IMR-90 (cell line): ENCODE data around the gene DDR1. TPM values are rescaled to one million over a fixed set of nuclear protein-coding genes. Genes with fewer than 3 reads are reported as not detected.

Experiments
- ATAC-seq: fragments of 200-7000 bp; cut with Tn5 transposase; 2 replicates; pipeline ENCODE4 v1.9.1; 2020; ENCODE audit warnings: low read depth, mild to moderate bottlenecking, moderate library complexity
- BruUV-seq: library from RNA; stranded (reverse); fragments of 400-500 nt; replicated peaks from 2 replicates; lab custom pipeline; 2021; lab: Mats Ljungman, UMichigan
- CTCF ChIA-PET: fragments of 300-600 bp; formaldehyde crosslinking; extraction: SDS; loops from one replicate; lab custom pipeline; 2021; ENCODE audit warnings: antibody characterized with exemption; lab: Yijun Ruan, JAX
- POLR2A ChIA-PET: fragments of 300-600 bp; sonication (Branson Sonifier 250); formaldehyde crosslinking; loops from one replicate; lab custom pipeline; 2022; ENCODE audit warnings: antibody characterized with exemption; ENCODE audit not compliant: unreplicated experiment; lab: Charles Lee
- DNase-seq: peaks from one replicate; pipeline ENCODE4 v3.0.0; 2013
- H2AFZ ChIP-seq: replicated peaks from 2 replicates; pipeline ENCODE3; 2013; ENCODE audit warnings: low read length, mild to moderate bottlenecking; ENCODE audit not compliant: poor library complexity
- H2AK5ac ChIP-seq: 2 replicates; pipeline ENCODE4 v1.6.1; 2013; ENCODE audit warnings: low read depth, low read length, inconsistent platforms
- H2AK9ac ChIP-seq: replicated peaks from 2 replicates; pipeline ENCODE3; 2013; ENCODE audit warnings: mild to moderate bottlenecking, low read depth, low read length, moderate library complexity; ENCODE audit not compliant: poor library complexity
- H2BK120ac ChIP-seq: 2 replicates; pipeline ENCODE4 v1.6.1; 2013; ENCODE audit warnings: low read depth, low read length, inconsistent platforms
- H2BK15ac ChIP-seq: 3 replicates; pipeline ENCODE4 v1.6.1; 2013; ENCODE audit warnings: low read depth, low read length, inconsistent platforms
- H2BK20ac ChIP-seq: 2 replicates; pipeline ENCODE4 v1.6.1; 2013; ENCODE audit warnings: low read depth, mild to moderate bottlenecking, inconsistent platforms, low read length, moderate library complexity
- H2BK5ac ChIP-seq: 2 replicates; pipeline ENCODE4 v1.6.1; 2013; ENCODE audit warnings: mild to moderate bottlenecking, low read depth, low read length, inconsistent platforms; ENCODE audit not compliant: poor library complexity, severe bottlenecking
- H3K14ac ChIP-seq: replicated peaks from 2 replicates; pipeline ENCODE4 v1.6.1; 2013; ENCODE audit warnings: low read depth, low read length, inconsistent platforms
- H3K18ac ChIP-seq: 2 replicates; pipeline ENCODE4 v1.6.1; 2013; ENCODE audit warnings: low read depth, low read length, control low read depth
- H3K23ac ChIP-seq: 2 replicates; pipeline ENCODE4 v1.6.1; 2013; ENCODE audit warnings: low read depth, low read length, inconsistent platforms
- H3K27ac ChIP-seq: 2 replicates; pipeline ENCODE4 v1.5.1; 2013; ENCODE audit warnings: mild to moderate bottlenecking, control low read depth, low read length; ENCODE audit not compliant: insufficient read depth
- H3K27me3 ChIP-seq: 2 replicates; pipeline ENCODE4 v1.6.1; 2013; ENCODE audit warnings: low read length; ENCODE audit not compliant: control insufficient read depth, insufficient read depth
- H3K36me3 ChIP-seq: 2 replicates; pipeline ENCODE4 v1.6.1; 2013; ENCODE audit warnings: low read length, mixed read lengths; ENCODE audit not compliant: control insufficient read depth, insufficient read depth
- H3K4ac ChIP-seq: 2 replicates; pipeline ENCODE4 v1.6.1; 2013; ENCODE audit warnings: low read depth, low read length, inconsistent platforms
- H3K4me1 ChIP-seq: 2 replicates; pipeline ENCODE4 v1.6.1; 2013; ENCODE audit warnings: low read length, mixed read lengths; ENCODE audit not compliant: control insufficient read depth, insufficient read depth
- H3K4me2 ChIP-seq: 2 replicates; pipeline ENCODE4 v1.6.1; 2013; ENCODE audit warnings: low read depth, mild to moderate bottlenecking, control low read depth, low read length, moderate library complexity
- H3K4me3 ChIP-seq: 2 replicates; pipeline ENCODE4 v1.5.1; 2013; ENCODE audit warnings: low read depth, mild to moderate bottlenecking, control low read depth, low read length, moderate library complexity; ENCODE audit not compliant: insufficient read depth
- H3K56ac ChIP-seq: 2 replicates; pipeline ENCODE4 v1.6.1; 2013; ENCODE audit warnings: low read length, inconsistent platforms; ENCODE audit not compliant: insufficient read depth; ENCODE audit errors: extremely low read depth
- H3K79me1 ChIP-seq, 2 experiments: 2 replicates each; pipeline ENCODE4 v1.6.1; 2013; ENCODE audit warnings: low read length in 2 of 2, inconsistent platforms in 1 of 2, low read depth in 1 of 2
- H3K9ac ChIP-seq: 2 replicates; pipeline ENCODE4 v1.6.1; 2013; ENCODE audit warnings: low read depth, low read length, control low read depth
- H3K9me1 ChIP-seq: 2 replicates; pipeline ENCODE4 v1.6.1; 2013; ENCODE audit warnings: low read length, inconsistent platforms; ENCODE audit not compliant: insufficient read depth
- H3K9me3 ChIP-seq: 2 replicates; pipeline ENCODE4 v1.6.1; 2013; ENCODE audit warnings: low read length; ENCODE audit not compliant: control insufficient read depth, insufficient read depth
- H4K20me1 ChIP-seq: 2 replicates; pipeline ENCODE4 v1.6.1; 2013; ENCODE audit warnings: low read length, inconsistent platforms; ENCODE audit not compliant: insufficient read depth
- H4K5ac ChIP-seq: 2 replicates; pipeline ENCODE4 v1.6.1; 2013; ENCODE audit warnings: mild to moderate bottlenecking, low read depth, low read length, control low read depth
- H4K8ac ChIP-seq, 2 experiments: 2 replicates each; pipeline ENCODE4 v1.6.1; 2013; ENCODE audit warnings: low read depth in 2 of 2, low read length in 2 of 2, control low read depth in 1 of 2, inconsistent platforms in 1 of 2
- H4K91ac ChIP-seq: 2 replicates; pipeline ENCODE4 v1.6.1; 2013; ENCODE audit warnings: low read depth, low read length, inconsistent platforms; ENCODE audit not compliant: insufficient read depth
- BHLHE40 ChIP-seq: fragments of 150-350 bp; IDR thresholded peaks from 2 replicates; pipeline ENCODE4 v1.6.1; 2016; ENCODE audit warnings: mild to moderate bottlenecking, low read depth, low read length
- CEBPB ChIP-seq: IDR thresholded peaks from 2 replicates; pipeline ENCODE4 v1.6.1; 2012; ENCODE audit warnings: low read depth, low read length, improper control_type of control experiment
- CHD1 ChIP-seq: IDR thresholded peaks from 2 replicates; pipeline ENCODE4 v1.6.1; 2012; ENCODE audit warnings: low read depth, low read length, improper control_type of control experiment
- FOS ChIP-seq: fragments of 150-350 bp; IDR thresholded peaks from 2 replicates; pipeline ENCODE4 v1.6.1; 2016; ENCODE audit warnings: low read depth, low read length
- MAFK ChIP-seq: IDR thresholded peaks from 2 replicates; pipeline ENCODE4 v1.6.1; 2012; ENCODE audit warnings: low read depth, low read length, improper control_type of control experiment
- MAZ ChIP-seq: IDR thresholded peaks from 2 replicates; pipeline ENCODE4 v1.6.1; 2012; ENCODE audit warnings: low read depth, mild to moderate bottlenecking, low read length, improper control_type of control experiment, moderate library complexity, borderline replicate concordance
- MXI1 ChIP-seq: IDR thresholded peaks from 2 replicates; pipeline ENCODE4 v1.6.1; 2012; ENCODE audit warnings: low read depth, mild to moderate bottlenecking, low read length, moderate library complexity, borderline replicate concordance
- NFE2L2 ChIP-seq: fragments of 150-350 bp; IDR thresholded peaks from 2 replicates; pipeline ENCODE4 v1.6.1; 2016; ENCODE audit warnings: low read depth, mild to moderate bottlenecking, low read length
- POLR2A ChIP-seq: IDR thresholded peaks from 2 replicates; pipeline ENCODE4 v1.6.1; 2012; ENCODE audit warnings: mild to moderate bottlenecking, low read depth, low read length
- RCOR1 ChIP-seq: IDR thresholded peaks from 2 replicates; pipeline ENCODE4 v1.6.1; 2012; ENCODE audit warnings: mild to moderate bottlenecking, low read length, improper control_type of control experiment; ENCODE audit not compliant: insufficient replicate concordance
- RFX5 ChIP-seq: IDR thresholded peaks from 2 replicates; pipeline ENCODE4 v1.8.0; 2012; ENCODE audit warnings: low read depth, mild to moderate bottlenecking, low read length, moderate library complexity
- SMC3 ChIP-seq: fragments of 150-350 bp; IDR thresholded peaks from 2 replicates; pipeline ENCODE4 v1.6.1; 2016; ENCODE audit warnings: low read depth, mild to moderate bottlenecking, antibody characterized with exemption, low read length, moderate library complexity
- WGBS, 2 experiments: methylation state at CpG; one replicate each; pipeline versions ENCODE4 v1.1.5 to v1.1.7; 2013; ENCODE audit warnings: missing lambda C conversion rate in 2 of 2; ENCODE audit not compliant: insufficient read length in 1 of 2; ENCODE audit errors: extremely low coverage in 2 of 2; 5-methylcytosine and 5-hydroxymethylcytosine counted together
- dilution Hi-C: fragments of 300-500 bp; cut with HindIII; formaldehyde crosslinking; loops from one replicate; pipeline ENCODE4 v1.14.3; 2018; ENCODE audit warnings: low sequenced_read_pairs; ENCODE audit not compliant: unreplicated experiment
- in situ Hi-C: fragments of 300-500 bp; cut with MboI; formaldehyde crosslinking; loops from 3 replicates; pipeline ENCODE4 v1.14.3; 2019; ENCODE audit warnings: low sequenced_read_pairs, inconsistent platforms, mixed read lengths
- intact Hi-C: fragments of 100-400 bp; cut with micrococcal nuclease; formaldehyde crosslinking; loops from 2 replicates; pipeline ENCODE4 v1.10.0; 2022
- polyA plus RNA-seq, 3 experiments: library from polyadenylated mRNA; depleted of rRNA; stranded (reverse); fragments of >200 nt; gene quantifications; 2 replicates each; pipeline ENCODE4 v1.2.3, GENCODE V29; 2012; ENCODE audit warnings: low replicate concordance in 1 of 3
- total RNA-seq: library from RNA; depleted of rRNA; stranded (reverse); fragments of >200 nt; gene quantifications from 2 replicates; pipeline ENCODE4 v1.2.3, GENCODE V29; 2012
- TF ChIP-seq, protein P1 (sequence below): conservative IDR thresholded peaks from 2 replicates; pipeline ENCODE4 v1.5.1; 2012; ENCODE audit warnings: mild to moderate bottlenecking, low read depth, low read length, improper control_type of control experiment
- TF ChIP-seq, protein P2 (sequence below): fragments of 150-350 bp; IDR thresholded peaks from 2 replicates; pipeline ENCODE4 v1.6.1; 2017; ENCODE audit warnings: mild to moderate bottlenecking, antibody characterized with exemption, low read length, low read depth

DDR1 gene
- total and polyA plus RNA-seq, 2 of the 4 experiments (the other 2 are of a cell fraction), result 5.6 to 19.6 TPM

DNA sequence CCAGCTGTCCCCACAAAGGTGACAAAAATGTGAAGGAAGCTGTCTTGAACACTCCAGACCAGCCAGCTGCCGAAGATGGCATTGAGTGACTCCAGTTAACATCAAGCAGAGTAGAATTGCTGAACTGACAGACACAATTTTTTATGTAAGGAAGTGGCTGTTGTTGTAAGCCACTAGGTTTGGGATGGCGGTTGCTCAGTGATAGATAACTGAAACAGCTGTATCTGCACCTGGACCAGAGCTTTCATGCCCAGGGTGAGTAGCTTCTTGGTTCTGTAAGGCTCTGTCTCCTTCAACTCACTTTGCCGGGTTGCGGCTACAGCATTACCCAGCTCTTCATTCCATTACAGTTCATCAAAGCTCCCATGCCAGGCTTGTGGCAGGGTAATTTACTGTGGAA is 49.7 kb upstream of the DDR1 start:
- no peak overlapping the region for H3K23ac ChIP-seq
- no CpG with 5 or more reads among the region's 4 CpGs for WGBS, 2 experiments
- no peak overlapping the region for H4K91ac ChIP-seq
- H3K4ac ChIP-seq, result no peak overlapping the region
- peaks cover 3% of the 10 kb centered on the region; the same call in 1 of the 2 replicates for H3K4me1 ChIP-seq
- H3K18ac ChIP-seq, result no peak overlapping the region
- H3K36me3 ChIP-seq, result no peaks in the 10 kb centered on the region
- no peak overlapping the region for H3K9ac ChIP-seq
- H3K9me1 ChIP-seq, result no peaks in the 10 kb centered on the region
- H2BK20ac ChIP-seq, result no peak overlapping the region
- no peak overlapping the region for H2BK5ac ChIP-seq
- peaks cover 15% of the 10 kb centered on the region for H3K27me3 ChIP-seq
- in situ Hi-C loops (loop anchor here (5.0 kb wide), 1 partner anchor 38 kb away; no protein-coding TSS in a partner anchor), dilution Hi-C loops (no loop called here), intact Hi-C loops (no loop called here)
- POLR2A ChIA-PET, result no interaction called here
- TF ChIP-seq MXI1 (no peak), MAFK (no peak), NFE2L2 (no peak), CEBPB (no peak), SMC3 (no peak), RCOR1 (no peak), FOS (no peak), RFX5 (no peak), MAZ (no peak), BHLHE40 (no peak), CHD1 (no peak), POLR2A (no peak)
- TF ChIP-seq, protein P1, sequence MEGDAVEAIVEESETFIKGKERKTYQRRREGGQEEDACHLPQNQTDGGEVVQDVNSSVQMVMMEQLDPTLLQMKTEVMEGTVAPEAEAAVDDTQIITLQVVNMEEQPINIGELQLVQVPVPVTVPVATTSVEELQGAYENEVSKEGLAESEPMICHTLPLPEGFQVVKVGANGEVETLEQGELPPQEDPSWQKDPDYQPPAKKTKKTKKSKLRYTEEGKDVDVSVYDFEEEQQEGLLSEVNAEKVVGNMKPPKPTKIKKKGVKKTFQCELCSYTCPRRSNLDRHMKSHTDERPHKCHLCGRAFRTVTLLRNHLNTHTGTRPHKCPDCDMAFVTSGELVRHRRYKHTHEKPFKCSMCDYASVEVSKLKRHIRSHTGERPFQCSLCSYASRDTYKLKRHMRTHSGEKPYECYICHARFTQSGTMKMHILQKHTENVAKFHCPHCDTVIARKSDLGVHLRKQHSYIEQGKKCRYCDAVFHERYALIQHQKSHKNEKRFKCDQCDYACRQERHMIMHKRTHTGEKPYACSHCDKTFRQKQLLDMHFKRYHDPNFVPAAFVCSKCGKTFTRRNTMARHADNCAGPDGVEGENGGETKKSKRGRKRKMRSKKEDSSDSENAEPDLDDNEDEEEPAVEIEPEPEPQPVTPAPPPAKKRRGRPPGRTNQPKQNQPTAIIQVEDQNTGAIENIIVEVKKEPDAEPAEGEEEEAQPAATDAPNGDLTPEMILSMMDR, result no peak
- TF ChIP-seq, protein P2, sequence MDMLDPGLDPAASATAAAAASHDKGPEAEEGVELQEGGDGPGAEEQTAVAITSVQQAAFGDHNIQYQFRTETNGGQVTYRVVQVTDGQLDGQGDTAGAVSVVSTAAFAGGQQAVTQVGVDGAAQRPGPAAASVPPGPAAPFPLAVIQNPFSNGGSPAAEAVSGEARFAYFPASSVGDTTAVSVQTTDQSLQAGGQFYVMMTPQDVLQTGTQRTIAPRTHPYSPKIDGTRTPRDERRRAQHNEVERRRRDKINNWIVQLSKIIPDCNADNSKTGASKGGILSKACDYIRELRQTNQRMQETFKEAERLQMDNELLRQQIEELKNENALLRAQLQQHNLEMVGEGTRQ, result no peak
- H2AFZ ChIP-seq, result no peak overlapping the region
- H3K4me3 ChIP-seq, result no peak overlapping the region
- H4K8ac ChIP-seq, result no peak overlapping the region
- no peak overlapping the region for H2AK5ac ChIP-seq
- H3K14ac ChIP-seq, result no peak overlapping the region
- H4K5ac ChIP-seq, result no peak overlapping the region
- no peaks in the 10 kb centered on the region for H4K20me1 ChIP-seq
- DNase-seq (no peak), ATAC-seq (no peak)
- H2BK120ac ChIP-seq, result no peak overlapping the region
- no peaks in the 10 kb centered on the region for H3K9me3 ChIP-seq
- H3K79me1 ChIP-seq, result no peaks in the 10 kb centered on the region
- BruUV-seq, result no TSS peak
- no peak overlapping the region for H3K27ac ChIP-seq
- no peak overlapping the region for H2BK15ac ChIP-seq
- no peak overlapping the region for H3K4me2 ChIP-seq
- H2AK9ac ChIP-seq, result no peak overlapping the region
- CTCF ChIA-PET, result no interaction called here
- no peak overlapping the region for H3K56ac ChIP-seq
